ENCODE results near the gene CARD10. TPM values are rescaled to one million over a fixed set of nuclear protein-coding genes. Genes with fewer than 3 reads are reported as not detected.

CARD10 gene
- polyA plus RNA-seq, 3 donors: 0.03 TPM; not detected in 2

GRCh38 chr22:37467391-37467955 is 51.7 kb downstream of the CARD10 start:
- intact Hi-C loops (cut with micrococcal nuclease): no loop called here
- no peak overlapping the region for H3K27ac ChIP-seq (ENCODE audit: low read depth in 1 of 2, low read length in 2 of 2)
- H3K27ac Mint-ChIP-seq: no peak overlapping the region
- H3K4me3 Mint-ChIP-seq: no peak overlapping the region
- H4K20me1 ChIP-seq (ENCODE audit: insufficient read depth, low read length): peaks cover 90% of the 10 kb centered on the region
- no peaks in the 10 kb centered on the region for H3K79me2 ChIP-seq (ENCODE audit: insufficient read depth, low read length)
- 95% methylated on average over 7 of the region's 14 CpGs for WGBS (ENCODE audit: insufficient coverage)
- H3K9ac ChIP-seq (ENCODE audit: insufficient read depth, low read length, poor library complexity, severe bottlenecking): no peak overlapping the region
- H3K4me2 ChIP-seq (replicated peaks; ENCODE audit: extremely low read depth, low read length, poor library complexity, severe bottlenecking): no peak overlapping the region
- H3K27me3 Mint-ChIP-seq (ENCODE audit: low read depth in 3 of 3): no peaks in the 10 kb centered on the region
- no peaks in the 10 kb centered on the region for H3K4me1 Mint-ChIP-seq
- H3K9me3 ChIP-seq (replicated peaks in 1 of 2; ENCODE audit: control insufficient read depth in 1 of 2, insufficient read depth in 1 of 2, low read length in 2 of 2): no peaks in the 10 kb centered on the region
- TF ChIP-seq, protein P1, sequence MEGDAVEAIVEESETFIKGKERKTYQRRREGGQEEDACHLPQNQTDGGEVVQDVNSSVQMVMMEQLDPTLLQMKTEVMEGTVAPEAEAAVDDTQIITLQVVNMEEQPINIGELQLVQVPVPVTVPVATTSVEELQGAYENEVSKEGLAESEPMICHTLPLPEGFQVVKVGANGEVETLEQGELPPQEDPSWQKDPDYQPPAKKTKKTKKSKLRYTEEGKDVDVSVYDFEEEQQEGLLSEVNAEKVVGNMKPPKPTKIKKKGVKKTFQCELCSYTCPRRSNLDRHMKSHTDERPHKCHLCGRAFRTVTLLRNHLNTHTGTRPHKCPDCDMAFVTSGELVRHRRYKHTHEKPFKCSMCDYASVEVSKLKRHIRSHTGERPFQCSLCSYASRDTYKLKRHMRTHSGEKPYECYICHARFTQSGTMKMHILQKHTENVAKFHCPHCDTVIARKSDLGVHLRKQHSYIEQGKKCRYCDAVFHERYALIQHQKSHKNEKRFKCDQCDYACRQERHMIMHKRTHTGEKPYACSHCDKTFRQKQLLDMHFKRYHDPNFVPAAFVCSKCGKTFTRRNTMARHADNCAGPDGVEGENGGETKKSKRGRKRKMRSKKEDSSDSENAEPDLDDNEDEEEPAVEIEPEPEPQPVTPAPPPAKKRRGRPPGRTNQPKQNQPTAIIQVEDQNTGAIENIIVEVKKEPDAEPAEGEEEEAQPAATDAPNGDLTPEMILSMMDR (IDR thresholded peaks at IDR 0.05): no peak
- no peak overlapping the region for H2AFZ ChIP-seq (ENCODE audit: insufficient read depth, low read depth, low read length, poor library complexity, severe bottlenecking)
- H3K4me1 ChIP-seq (ENCODE audit: control insufficient read depth in 1 of 2, insufficient read depth in 2 of 2, low read length in 2 of 2): no peaks in the 10 kb centered on the region
- no peak for DNase-seq
- no peaks in the 10 kb centered on the region for H3K27me3 ChIP-seq (ENCODE audit: control insufficient read depth in 2 of 2, insufficient read depth in 2 of 2, low read length in 2 of 2)
- H3K36me3 ChIP-seq (replicated peaks in 1 of 2; ENCODE audit: control insufficient read depth in 1 of 2, insufficient read depth in 2 of 2, low read length in 2 of 2): peaks cover 46 to 69% of the 10 kb centered on the region in 2 donors
- H3K4me3 ChIP-seq (replicated peaks in 1 of 3; ENCODE audit: low read depth in 2 of 3, low read length in 3 of 3): no peak overlapping the region
- H3K9me3 Mint-ChIP-seq: no peaks in the 10 kb centered on the region
- peaks cover 54 to 74% of the 10 kb centered on the region in 2 donors for H3K36me3 Mint-ChIP-seq

DNA sequence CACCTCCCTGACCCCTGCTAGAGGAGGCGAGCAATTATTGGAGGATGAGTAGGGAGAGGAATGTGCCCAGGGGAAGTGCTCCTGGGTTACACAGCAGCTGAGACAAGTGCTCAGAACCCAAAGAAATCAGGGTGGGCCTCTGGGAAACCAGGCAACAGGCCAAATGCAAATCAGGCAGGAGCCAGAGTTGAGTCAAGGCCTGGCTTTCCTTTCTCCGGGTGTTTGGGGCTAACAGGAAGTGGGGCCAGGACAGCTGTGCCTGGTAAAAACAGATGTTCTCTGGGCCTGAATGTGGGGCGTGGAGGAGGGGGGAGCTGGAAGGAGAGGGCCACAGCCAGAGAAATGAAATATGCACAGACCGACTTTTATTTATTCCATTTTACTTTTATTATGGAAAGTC is 55.0 kb downstream of the CARD10 start:
- DNase-seq: no peak
- Histone ChIP-seq H3K79me2 (ENCODE audit: insufficient read depth, low read length) (no peaks in the 10 kb centered on the region), H3K9me3 (replicated peaks in 1 of 2; ENCODE audit: control insufficient read depth in 1 of 2, insufficient read depth in 1 of 2, low read length in 2 of 2) (no peaks in the 10 kb centered on the region), H3K27ac (ENCODE audit: low read depth in 1 of 2, low read length in 2 of 2) (no peak overlapping the region), H2AFZ (ENCODE audit: insufficient read depth, low read depth, low read length, poor library complexity, severe bottlenecking) (no peak overlapping the region), H3K9ac (ENCODE audit: insufficient read depth, low read length, poor library complexity, severe bottlenecking) (no peak overlapping the region), H3K4me3 (replicated peaks in 1 of 3; ENCODE audit: low read depth in 2 of 3, low read length in 3 of 3) (no peak overlapping the region), H3K4me1 (ENCODE audit: control insufficient read depth in 1 of 2, insufficient read depth in 2 of 2, low read length in 2 of 2) (no peaks in the 10 kb centered on the region), H3K4me2 (replicated peaks; ENCODE audit: extremely low read depth, low read length, poor library complexity, severe bottlenecking) (no peak overlapping the region), H3K36me3 (replicated peaks in 1 of 2; ENCODE audit: control insufficient read depth in 1 of 2, insufficient read depth in 2 of 2, low read length in 2 of 2) (peaks cover 22 to 36% of the 10 kb centered on the region in 2 donors), H4K20me1 (ENCODE audit: insufficient read depth, low read length) (peaks cover 58% of the 10 kb centered on the region), H3K27me3 (ENCODE audit: control insufficient read depth in 2 of 2, insufficient read depth in 2 of 2, low read length in 2 of 2) (no peaks in the 10 kb centered on the region)
- intact Hi-C loops (cut with micrococcal nuclease): no loop called here
- WGBS (ENCODE audit: insufficient coverage): 0% methylated on average over 1 of the region's 4 CpGs
- Mint-ChIP-seq H3K4me3 (no peak overlapping the region), H3K9me3 (no peaks in the 10 kb centered on the region), H3K4me1 (no peaks in the 10 kb centered on the region), H3K36me3 (peaks cover 33 to 41% of the 10 kb centered on the region in 2 donors), H3K27ac (no peak overlapping the region), H3K27me3 (ENCODE audit: low read depth in 3 of 3) (no peaks in the 10 kb centered on the region)
- TF ChIP-seq, protein P1 (IDR thresholded peaks at IDR 0.05): no peak
